ENCODE measurements around the gene STON2. TPM values are rescaled to one million over a fixed set of nuclear protein-coding genes. Genes with fewer than 3 reads are reported as not detected.

The STON2 gene
- total and polyA plus RNA-seq, 2 of the 13 experiments (the other 11 are each of a cell fraction or from before 2014, with no cell fraction given): 2.1 to 11.0 TPM

- TF ChIP-seq TFAP4 (IDR thresholded peaks at IDR 0.05; ENCODE audit: borderline replicate concordance, low read depth): no peak
- 0 out of 2 replicates have a peak, but pooled peaks have one; percentile 22 for TF ChIP-seq PAXIP1 (CRISPR knock-in tag; conservative IDR thresholded peaks at IDR 0.05)
- TF ChIP-seq ZNF713 (CRISPR knock-in tag; IDR thresholded peaks at IDR 0.05): no peak
- TF ChIP-seq ZNF138 (CRISPR knock-in tag; IDR thresholded peaks at IDR 0.05; ENCODE audit: low read depth): no peak
- TF ChIP-seq ZNF160 (CRISPR knock-in tag; IDR thresholded peaks at IDR 0.05): no peak
- no peak for TF ChIP-seq PAF1 (CRISPR knock-in tag; IDR thresholded peaks at IDR 0.05)
- TF ChIP-seq CBX2 (IDR thresholded peaks at IDR 0.05; ENCODE audit: low read depth, low read length): no peak
- no peak for TF ChIP-seq CBX2 (CRISPR knock-in tag; IDR thresholded peaks at IDR 0.05; ENCODE audit: low read depth)
- TF ChIP-seq PATZ1 (CRISPR knock-in tag; IDR thresholded peaks at IDR 0.05): no peak
- TF ChIP-seq ZNF644 (CRISPR knock-in tag; IDR thresholded peaks at IDR 0.05; ENCODE audit: low read depth): peak; percentile 67
- no peak for TF ChIP-seq ZNF101 (CRISPR knock-in tag; IDR thresholded peaks at IDR 0.05; ENCODE audit: borderline replicate concordance, low read depth)
- TF ChIP-seq KLF16 (CRISPR knock-in tag; IDR thresholded peaks at IDR 0.05): no peak
- no peak for TF ChIP-seq ZNF317 (CRISPR knock-in tag; IDR thresholded peaks at IDR 0.05)
- no peak for TF ChIP-seq MTERF4 (CRISPR knock-in tag; IDR thresholded peaks at IDR 0.05)
- TF ChIP-seq KDM6A (CRISPR knock-in tag; IDR thresholded peaks at IDR 0.05; ENCODE audit: low read depth): no peak
- no peak for TF ChIP-seq SRSF9 (IDR thresholded peaks at IDR 0.05; ENCODE audit: borderline replicate concordance, insufficient read depth, low read depth, low read length, poor library complexity, severe bottlenecking)
- no peak for TF ChIP-seq ZNF3 (CRISPR knock-in tag; IDR thresholded peaks at IDR 0.05)
- no peak for TF ChIP-seq ZNF501 (CRISPR knock-in tag; IDR thresholded peaks at IDR 0.05)
- TF ChIP-seq, protein P1, sequence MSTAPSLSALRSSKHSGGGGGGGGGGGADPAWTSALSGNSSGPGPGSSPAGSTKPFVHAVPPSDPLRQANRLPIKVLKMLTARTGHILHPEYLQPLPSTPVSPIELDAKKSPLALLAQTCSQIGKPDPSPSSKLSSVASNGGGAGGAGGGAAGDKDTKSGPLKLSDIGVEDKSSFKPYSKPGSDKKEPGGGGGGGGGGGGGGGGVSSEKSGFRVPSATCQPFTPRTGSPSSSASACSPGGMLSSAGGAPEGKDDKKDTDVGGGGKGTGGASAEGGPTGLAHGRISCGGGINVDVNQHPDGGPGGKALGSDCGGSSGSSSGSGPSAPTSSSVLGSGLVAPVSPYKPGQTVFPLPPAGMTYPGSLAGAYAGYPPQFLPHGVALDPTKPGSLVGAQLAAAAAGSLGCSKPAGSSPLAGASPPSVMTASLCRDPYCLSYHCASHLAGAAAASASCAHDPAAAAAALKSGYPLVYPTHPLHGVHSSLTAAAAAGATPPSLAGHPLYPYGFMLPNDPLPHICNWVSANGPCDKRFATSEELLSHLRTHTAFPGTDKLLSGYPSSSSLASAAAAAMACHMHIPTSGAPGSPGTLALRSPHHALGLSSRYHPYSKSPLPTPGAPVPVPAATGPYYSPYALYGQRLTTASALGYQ (CRISPR knock-in tag; IDR thresholded peaks at IDR 0.05): no peak
- no peak for TF ChIP-seq ZNF777 (CRISPR knock-in tag; IDR thresholded peaks at IDR 0.05)
- TF ChIP-seq FOSL1 (CRISPR knock-in tag; IDR thresholded peaks at IDR 0.05; ENCODE audit: borderline replicate concordance): no peak
- TF ChIP-seq ELF1 (CRISPR knock-in tag; IDR thresholded peaks at IDR 0.05): no peak
- peak; percentile 64; the same call in 1 of the 2 replicates for TF ChIP-seq RXRB (CRISPR knock-in tag; IDR thresholded peaks at IDR 0.05; ENCODE audit: borderline replicate concordance)
Measured at GRCh38 chr14:81408595-81408994, 8.5 kb upstream of the STON2 start (continued).
